PFSK-1 (cell line): ENCODE data around the gene OR9A2.

Source experiments
- POLR2AphosphoS5 ChIP-seq: IDR thresholded peaks from 2 replicates; pipeline ENCODE4 v1.6.1; 2012; ENCODE audit warnings: low read depth, mild to moderate bottlenecking, control low read depth, low read length, moderate library complexity
- SIN3A ChIP-seq: IDR thresholded peaks from 2 replicates; pipeline ENCODE4 v1.6.1; 2012; ENCODE audit warnings: mild to moderate bottlenecking, low read length, moderate library complexity, borderline replicate concordance; ENCODE audit not compliant: insufficient read depth
- TF ChIP-seq, protein P1 (sequence below), 2 experiments: IDR thresholded peaks; 2 replicates each; pipeline versions ENCODE4 v1.6.1 to v1.8.0; 2011 to 2012; ENCODE audit warnings: low read depth in 2 of 2, low read length in 2 of 2, control low read depth in 1 of 2, inconsistent platforms in 1 of 2, mild to moderate bottlenecking in 1 of 2, moderate library complexity in 1 of 2; ENCODE audit not compliant: insufficient read depth in 1 of 2

- TF ChIP-seq SIN3A = no peak
- no peak for TF ChIP-seq POLR2AphosphoS5
- TF ChIP-seq, protein P1, sequence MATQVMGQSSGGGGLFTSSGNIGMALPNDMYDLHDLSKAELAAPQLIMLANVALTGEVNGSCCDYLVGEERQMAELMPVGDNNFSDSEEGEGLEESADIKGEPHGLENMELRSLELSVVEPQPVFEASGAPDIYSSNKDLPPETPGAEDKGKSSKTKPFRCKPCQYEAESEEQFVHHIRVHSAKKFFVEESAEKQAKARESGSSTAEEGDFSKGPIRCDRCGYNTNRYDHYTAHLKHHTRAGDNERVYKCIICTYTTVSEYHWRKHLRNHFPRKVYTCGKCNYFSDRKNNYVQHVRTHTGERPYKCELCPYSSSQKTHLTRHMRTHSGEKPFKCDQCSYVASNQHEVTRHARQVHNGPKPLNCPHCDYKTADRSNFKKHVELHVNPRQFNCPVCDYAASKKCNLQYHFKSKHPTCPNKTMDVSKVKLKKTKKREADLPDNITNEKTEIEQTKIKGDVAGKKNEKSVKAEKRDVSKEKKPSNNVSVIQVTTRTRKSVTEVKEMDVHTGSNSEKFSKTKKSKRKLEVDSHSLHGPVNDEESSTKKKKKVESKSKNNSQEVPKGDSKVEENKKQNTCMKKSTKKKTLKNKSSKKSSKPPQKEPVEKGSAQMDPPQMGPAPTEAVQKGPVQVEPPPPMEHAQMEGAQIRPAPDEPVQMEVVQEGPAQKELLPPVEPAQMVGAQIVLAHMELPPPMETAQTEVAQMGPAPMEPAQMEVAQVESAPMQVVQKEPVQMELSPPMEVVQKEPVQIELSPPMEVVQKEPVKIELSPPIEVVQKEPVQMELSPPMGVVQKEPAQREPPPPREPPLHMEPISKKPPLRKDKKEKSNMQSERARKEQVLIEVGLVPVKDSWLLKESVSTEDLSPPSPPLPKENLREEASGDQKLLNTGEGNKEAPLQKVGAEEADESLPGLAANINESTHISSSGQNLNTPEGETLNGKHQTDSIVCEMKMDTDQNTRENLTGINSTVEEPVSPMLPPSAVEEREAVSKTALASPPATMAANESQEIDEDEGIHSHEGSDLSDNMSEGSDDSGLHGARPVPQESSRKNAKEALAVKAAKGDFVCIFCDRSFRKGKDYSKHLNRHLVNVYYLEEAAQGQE (IDR thresholded peaks at IDR 0.05; ENCODE audit: insufficient read depth in 1 of 2, low read depth in 2 of 2, low read length in 2 of 2) = no peak
Observed at GRCh38 chr7:142983825-142984224, 43.1 kb downstream of the OR9A2 start.
